ENCODE measurements around the gene DYNC1LI2.

- TF ChIP-seq POLR2A (IDR thresholded peaks at IDR 0.05) (no peak), CTCF (IDR thresholded peaks at IDR 0.05) (no peak), POLR2AphosphoS5 (IDR thresholded peaks at IDR 0.05) (no peak), EP300 (IDR thresholded peaks at IDR 0.05) (no peak)
Measured at GRCh38 chr16:66758086-66758485, 6.7 kb upstream of the DYNC1LI2 start.

All from upper lobe of left lung (tissue), 4 donors.